H1 (cell line): ENCODE results near the gene TMEM244. TPM values are rescaled to one million over a fixed set of nuclear protein-coding genes. Genes with fewer than 3 reads are reported as not detected.

Source experiments
- CTCF ChIA-PET: fragments of 300-600 bp; sonication (Branson Sonifier 250); formaldehyde crosslinking; loops from one replicate; lab custom pipeline; 2021; ENCODE audit not compliant: partially characterized antibody; lab: Charles Lee
- POLR2A ChIA-PET: fragments of 300-600 bp; sonication (Branson Sonifier 250); formaldehyde crosslinking; loops from one replicate; lab custom pipeline; 2021; ENCODE audit warnings: inconsistent platforms; ENCODE audit not compliant: partially characterized antibody; lab: Charles Lee
- DNase-seq, 2 experiments: peaks; one replicate each; pipeline versions ENCODE4 v3.0.0 to v3.0.0-alpha.2; 2010 to 2022; ENCODE audit warnings: low spot score in 2 of 2, low read depth in 1 of 2, mixed read lengths in 1 of 2
- FAIRE-seq: peaks from 2 replicates; lab custom pipeline; 2011; peaks lifted over from hg19 to GRCh38; lab: Jason Lieb, UNC
- H2AFZ ChIP-seq: 2 replicates; pipeline ENCODE4 v1.8.1; 2012; ENCODE audit warnings: low read length, inconsistent platforms
- H2AK5ac ChIP-seq: 2 replicates; pipeline ENCODE4 v1.6.1; 2013; ENCODE audit warnings: low read depth, low read length
- H2BK120ac ChIP-seq: replicated peaks from 2 replicates; pipeline ENCODE3; 2013; ENCODE audit warnings: low read depth, low read length, inconsistent platforms
- H2BK12ac ChIP-seq: 2 replicates; pipeline ENCODE4 v1.6.1; 2013; ENCODE audit warnings: low read depth, low read length
- H2BK15ac ChIP-seq: 2 replicates; pipeline ENCODE4 v1.6.1; 2013; ENCODE audit warnings: low read length
- H2BK20ac ChIP-seq: 2 replicates; pipeline ENCODE4 v1.6.1; 2013; ENCODE audit warnings: low read length
- H2BK5ac ChIP-seq: 2 replicates; pipeline ENCODE4 v1.6.1; 2013; ENCODE audit warnings: low read depth, low read length
- H3K14ac ChIP-seq: 2 replicates; pipeline ENCODE4 v1.6.1; 2013; ENCODE audit warnings: inconsistent platforms; ENCODE audit not compliant: insufficient read length
- H3K18ac ChIP-seq: 2 replicates; pipeline ENCODE4 v1.6.1; 2013; ENCODE audit warnings: low read length; ENCODE audit errors: extremely low read depth
- H3K23ac ChIP-seq: 2 replicates; pipeline ENCODE4 v1.6.1; 2013; ENCODE audit warnings: inconsistent platforms; ENCODE audit not compliant: insufficient read length
- H3K23me2 ChIP-seq: 2 replicates; pipeline ENCODE4 v1.6.1; 2013; ENCODE audit warnings: low read depth, low read length
- H3K27ac ChIP-seq: 2 replicates; pipeline ENCODE4 v1.6.1; 2011; ENCODE audit warnings: low read depth, low read length, inconsistent platforms
- H3K27me3 ChIP-seq, 4 experiments: replicated peaks in 1 of 4; 1 replicate in 1 of 4; 2 replicates in 3 of 4; pipeline versions ENCODE4 v1.6.1 to v1.8.1; 2011 to 2013; ENCODE audit warnings: low read length in 3 of 4, mild to moderate bottlenecking in 3 of 4, inconsistent platforms in 2 of 4, mixed read lengths in 2 of 4, moderate library complexity in 1 of 4; ENCODE audit not compliant: control insufficient read depth in 3 of 4, insufficient read depth in 3 of 4; ENCODE audit errors: extremely low read depth in 1 of 4
- H3K36me3 ChIP-seq, 4 experiments: 2 replicates each; pipeline versions ENCODE4 v1.6.1 to v1.8.1; 2011 to 2013; ENCODE audit warnings: mild to moderate bottlenecking in 4 of 4, low read length in 3 of 4, moderate library complexity in 2 of 4, control low read depth in 1 of 4, inconsistent platforms in 1 of 4; ENCODE audit not compliant: insufficient read depth in 4 of 4, control insufficient read depth in 2 of 4
- H3K4ac ChIP-seq: replicated peaks from 2 replicates; pipeline ENCODE3; 2013; ENCODE audit warnings: low read length, low read depth, mixed read lengths, inconsistent platforms; ENCODE audit not compliant: insufficient read length
- H3K4me1 ChIP-seq, 4 experiments: replicated peaks in 1 of 4; 1 replicate in 1 of 4; 2 replicates in 3 of 4; pipeline versions ENCODE4 v1.6.1 to v1.8.1; 2011 to 2013; ENCODE audit warnings: low read length in 3 of 4, inconsistent platforms in 2 of 4, mixed read lengths in 1 of 4; ENCODE audit not compliant: insufficient read depth in 4 of 4, control insufficient read depth in 3 of 4
- H3K4me2 ChIP-seq, 2 experiments: 2 replicates each; pipeline versions ENCODE4 v1.6.1 to v1.8.1; 2011 to 2013; ENCODE audit warnings: low read depth in 2 of 2, low read length in 2 of 2, control low read depth in 1 of 2, inconsistent platforms in 1 of 2, mild to moderate bottlenecking in 1 of 2; ENCODE audit not compliant: insufficient read depth in 1 of 2
- H3K4me3 ChIP-seq, 4 experiments: fragments of 200-600, 300-600 bp in 1 of 4; sonication (generic), shearing (Covaris generic), sonication (Bioruptor Twin) in 1 of 4; 2 replicates each; pipeline versions ENCODE4 v1.5.1 to v1.8.1; 2011 to 2016; ENCODE audit warnings: low read length in 4 of 4, low read depth in 3 of 4, control low read depth in 2 of 4, inconsistent platforms in 2 of 4, mild to moderate bottlenecking in 2 of 4, mixed read lengths in 1 of 4, moderate library complexity in 1 of 4; ENCODE audit not compliant: insufficient read depth in 2 of 4; ENCODE audit errors: extremely low read depth in 1 of 4
- H3K56ac ChIP-seq: replicated peaks from 2 replicates; pipeline ENCODE3; 2013; ENCODE audit warnings: low read depth, mild to moderate bottlenecking, mixed read lengths, low read length, inconsistent platforms; ENCODE audit not compliant: insufficient read length
- H3K79me1 ChIP-seq: 2 replicates; pipeline ENCODE4 v1.6.1; 2013; ENCODE audit warnings: low read depth, low read length, control low read depth
- H3K79me2 ChIP-seq, 2 experiments: 2 replicates each; pipeline versions ENCODE4 v1.6.1 to v1.8.1; 2012 to 2013; ENCODE audit warnings: low read length in 2 of 2, mild to moderate bottlenecking in 2 of 2, inconsistent platforms in 1 of 2; ENCODE audit not compliant: insufficient read depth in 2 of 2, control insufficient read depth in 1 of 2
- H3K9ac ChIP-seq, 4 experiments: replicated peaks in 1 of 4; 1 replicate in 1 of 4; 2 replicates in 3 of 4; pipeline versions ENCODE4 v1.6.1 to v1.8.1; 2011 to 2013; ENCODE audit warnings: low read depth in 3 of 4, low read length in 3 of 4, control low read depth in 2 of 4, mild to moderate bottlenecking in 2 of 4, moderate library complexity in 2 of 4, inconsistent platforms in 1 of 4; ENCODE audit errors: extremely low read depth in 1 of 4
- H3K9me3 ChIP-seq, 2 experiments: 2 replicates each; pipeline versions ENCODE4 v1.6.1 to v1.8.1; 2012 to 2013; ENCODE audit warnings: mild to moderate bottlenecking in 2 of 2, moderate library complexity in 2 of 2, control low read depth in 1 of 2, inconsistent platforms in 1 of 2, low read depth in 1 of 2, low read length in 1 of 2, mixed read lengths in 1 of 2; ENCODE audit not compliant: insufficient read depth in 2 of 2
- H4K20me1 ChIP-seq, 2 experiments: replicated peaks in 1 of 2; 2 replicates each; pipeline versions ENCODE3 to v1.8.1; 2011 to 2013; ENCODE audit warnings: inconsistent platforms in 2 of 2, low read length in 2 of 2, mild to moderate bottlenecking in 1 of 2; ENCODE audit not compliant: insufficient read depth in 2 of 2, control insufficient read depth in 1 of 2
- H4K5ac ChIP-seq: 2 replicates; pipeline ENCODE4 v1.6.1; 2013; ENCODE audit warnings: low read length, low read depth, mixed read lengths, inconsistent platforms; ENCODE audit not compliant: insufficient read length
- H4K8ac ChIP-seq: 2 replicates; pipeline ENCODE4 v1.8.0; 2013; ENCODE audit warnings: mild to moderate bottlenecking, moderate library complexity, low read length, inconsistent platforms; ENCODE audit not compliant: insufficient read depth; ENCODE audit errors: extremely low read depth
- H4K91ac ChIP-seq: replicated peaks from 2 replicates; pipeline ENCODE3; 2013; ENCODE audit warnings: low read length, mixed read lengths, inconsistent platforms; ENCODE audit not compliant: insufficient read length
- ASH2L ChIP-seq: fragments of 200-600, 300-600 bp; sonication (generic); IDR thresholded peaks from one replicate; pipeline ENCODE4 v1.7.1; 2017; ENCODE audit warnings: low read length
- BRCA1 ChIP-seq: IDR thresholded peaks from 2 replicates; pipeline ENCODE4 v1.6.1; 2012; ENCODE audit warnings: low read depth, low read length, improper control_type of control experiment
- CBX5 ChIP-seq: fragments of 300-800, 300-1000 bp; sonication (generic); IDR thresholded peaks from 2 replicates; pipeline ENCODE4 v1.7.1; 2016; ENCODE audit warnings: antibody characterized with exemption, low read length, low read depth
- CBX8 ChIP-seq: fragments of 300-800, 300-1000 bp; sonication (generic); IDR thresholded peaks from 2 replicates; pipeline ENCODE4 v1.7.1; 2016; ENCODE audit warnings: low read depth, low read length, borderline replicate concordance
- CHD1 ChIP-seq: IDR thresholded peaks from 2 replicates; pipeline ENCODE4 v1.6.1; 2012; ENCODE audit warnings: low read depth, low read length, improper control_type of control experiment
- FOSL1 ChIP-seq: IDR thresholded peaks from 2 replicates; pipeline ENCODE4 v1.6.1; 2011; ENCODE audit warnings: mild to moderate bottlenecking, low read depth, low read length, moderate library complexity; ENCODE audit not compliant: insufficient read depth
- GTF2F1 ChIP-seq: IDR thresholded peaks from 2 replicates; pipeline ENCODE4 v1.6.1; 2012; ENCODE audit warnings: low read depth, low read length, improper control_type of control experiment, borderline replicate concordance
- JUND ChIP-seq: IDR thresholded peaks from 2 replicates; pipeline ENCODE4 v1.6.1; 2011; ENCODE audit warnings: mild to moderate bottlenecking, improper control_type of control experiment, low read length
- KDM4A ChIP-seq: IDR thresholded peaks from one replicate; pipeline ENCODE4 v1.7.1; 2012; ENCODE audit warnings: low read depth, mild to moderate bottlenecking, moderate library complexity, low read length, inconsistent platforms; ENCODE audit not compliant: severe bottlenecking
- KDM5A ChIP-seq: fragments of 200-600 bp; IDR thresholded peaks from 2 replicates; pipeline ENCODE4 v1.7.1; 2012; ENCODE audit warnings: mild to moderate bottlenecking, low read length, inconsistent platforms, mixed read lengths
- NRF1 ChIP-seq: IDR thresholded peaks from 2 replicates; pipeline ENCODE4 v1.6.1; 2011; ENCODE audit warnings: mild to moderate bottlenecking, low read depth, low read length, improper control_type of control experiment
- POU5F1 ChIP-seq: IDR thresholded peaks from 2 replicates; pipeline ENCODE4 v1.6.1; 2011; ENCODE audit warnings: low read depth, mild to moderate bottlenecking, low read length, moderate library complexity
- RFX5 ChIP-seq: IDR thresholded peaks from 2 replicates; pipeline ENCODE4 v1.6.1; 2011; ENCODE audit warnings: low read depth, low read length, improper control_type of control experiment, borderline replicate concordance
- SP2 ChIP-seq: IDR thresholded peaks from 2 replicates; pipeline ENCODE4 v1.6.1; 2012; ENCODE audit warnings: mild to moderate bottlenecking, low read length, inconsistent platforms
- SUZ12 ChIP-seq: fragments of 200-600 bp; sonication (generic); IDR thresholded peaks from 2 replicates; pipeline ENCODE4 v1.6.1; 2012; ENCODE audit warnings: mild to moderate bottlenecking, inconsistent platforms, low read length, moderate library complexity, mixed read lengths
- TBP ChIP-seq: IDR thresholded peaks from 2 replicates; pipeline ENCODE4 v1.6.1; 2011; ENCODE audit warnings: low read depth, low read length, improper control_type of control experiment
- TCF12 ChIP-seq: IDR thresholded peaks from 2 replicates; pipeline ENCODE4 v1.6.1; 2011; ENCODE audit warnings: low read depth, mild to moderate bottlenecking, low read length
- WGBS, 2 experiments: shearing (Covaris generic) in 1 of 2; methylation state at CpG; one replicate each; pipeline versions ENCODE4 v1.1.6 to v1.1.7; 2013 to 2015; ENCODE audit warnings: low lambda C conversion rate in 2 of 2, mixed read lengths in 2 of 2, inconsistent platforms in 1 of 2, low coverage in 1 of 2, missing lambda C conversion rate in 1 of 2; ENCODE audit not compliant: insufficient replicate concordance in 2 of 2, insufficient coverage in 1 of 2, insufficient read length in 1 of 2; ENCODE audit errors: extremely low coverage in 1 of 2, missing lambda C conversion rate in 1 of 2; 5-methylcytosine and 5-hydroxymethylcytosine counted together
- polyA plus RNA-seq, 7 experiments: library from polyadenylated mRNA; depleted of rRNA in 3 of 7; stranded (reverse) in 5 of 7; unstranded in 2 of 7; fragments of >200 nt in 5 of 7; fragments of 200-250 nt in 2 of 7; gene quantifications; 1 replicate in 5 of 7; 2 replicates in 1 of 7; 4 replicates in 1 of 7; pipeline versions ENCODE4 v1.2.1 to v1.2.3, GENCODE V29; 2011 to 2013; ENCODE audit warnings: missing spikeins in 2 of 7, mixed read lengths in 2 of 7
- total RNA-seq: library from RNA; stranded (reverse); fragmentation: NEBNext Ultra II Directional; extraction: Animal tissue kit (Norgen Biotek cat#: 25700); gene quantifications from 2 replicates; pipeline ENCODE4 v1.2.1, GENCODE V29; 2021

TMEM244 gene
- total and polyA plus RNA-seq, 2 of the 8 experiments (the other 6 are each of a cell fraction or from before 2014, with no cell fraction given), result not detected

GRCh38 chr6:129871221-129871620, 10.1 kb upstream of the TMEM244 start:
- Histone ChIP-seq H3K79me2 (no peaks in the 10 kb centered on the region), H2BK20ac (no peak overlapping the region), H3K4me1 (peaks cover 0 to 3% (median 0%) of the 10 kb centered on the region in 4 experiments; a peak in 1 of 7 replicates), H3K27ac (no peak overlapping the region), H3K4ac (no peak overlapping the region), H4K8ac (no peak overlapping the region), H4K20me1 (no peaks in the 10 kb centered on the region), H2BK5ac (no peak overlapping the region), H3K36me3 (no peaks in the 10 kb centered on the region), H3K79me1 (no peaks in the 10 kb centered on the region), H2AFZ (no peak overlapping the region), H3K9ac (no peak overlapping the region), H2BK12ac (no peak overlapping the region), H3K27me3 (peaks cover 0 to 1% (median 0%) of the 10 kb centered on the region in 4 experiments; a peak in 1 of 7 replicates), H3K23me2 (no peaks in the 10 kb centered on the region), H3K18ac (no peak overlapping the region), H3K23ac (no peak overlapping the region), H2AK5ac (no peak overlapping the region), H4K5ac (no peak overlapping the region), H3K4me3 (no peak overlapping the region), H3K56ac (no peak overlapping the region), H3K9me3 (no peaks in the 10 kb centered on the region), H2BK120ac (no peak overlapping the region), H3K14ac (no peak overlapping the region), H4K91ac (no peak overlapping the region), H3K4me2 (no peak overlapping the region), H2BK15ac (no peak overlapping the region)
- ChIA-PET CTCF (no interaction called here), POLR2A (no interaction called here)
- WGBS, 2 experiments, result 76% methylated on average over 3 of the region's 3 CpGs; no CpG with 5 or more reads in 1 of the 2 experiments
- FAIRE-seq (no peak), DNase-seq (no peak)
- no peak for TF ChIP-seq TBP
- TF ChIP-seq TCF12, result no peak
- TF ChIP-seq BRCA1, result no peak
- TF ChIP-seq SP2, result no peak
- no peak for TF ChIP-seq RFX5
- TF ChIP-seq JUND, result no peak
- TF ChIP-seq KDM4A, result no peak
- no peak for TF ChIP-seq CHD1
- TF ChIP-seq NRF1, result no peak
- TF ChIP-seq FOSL1, result no peak
- no peak for TF ChIP-seq ASH2L
- TF ChIP-seq SUZ12, result no peak
- no peak for TF ChIP-seq CBX8
- no peak for TF ChIP-seq KDM5A
- no peak for TF ChIP-seq CBX5
- TF ChIP-seq GTF2F1, result no peak
- no peak for TF ChIP-seq POU5F1
